Stomach smooth muscle (tissue), 2 donors: ENCODE data around the gene TRPM5.

Experiments used
- H3K27ac ChIP-seq: one replicate; pipeline ENCODE4 v1.7.0; 2013; ENCODE audit warnings: mild to moderate bottlenecking, low read length, inconsistent platforms
- H3K27me3 ChIP-seq, 2 donors: one replicate each; pipeline ENCODE4 v1.7.0; 2013; ENCODE audit warnings: low read length in 2 of 2; ENCODE audit not compliant: insufficient read depth in 2 of 2, control insufficient read depth in 1 of 2
- H3K36me3 ChIP-seq, 2 donors: one replicate each; pipeline ENCODE4 v1.7.0; 2013; ENCODE audit warnings: low read length in 2 of 2; ENCODE audit not compliant: control insufficient read depth in 2 of 2, insufficient read depth in 2 of 2
- H3K4me1 ChIP-seq: one replicate; pipeline ENCODE4 v1.7.0; 2013; ENCODE audit warnings: low read length; ENCODE audit not compliant: control insufficient read depth, insufficient read depth
- H3K4me3 ChIP-seq, 2 donors: one replicate each; pipeline ENCODE4 v1.7.0; 2013; ENCODE audit warnings: low read length in 2 of 2
- H3K9ac ChIP-seq, 2 donors: one replicate each; pipeline ENCODE4 v1.7.0; 2013; ENCODE audit warnings: low read length in 2 of 2, mild to moderate bottlenecking in 1 of 2
- H3K9me3 ChIP-seq, 2 donors: one replicate each; pipeline ENCODE4 v1.7.0; 2013; ENCODE audit warnings: low read length in 2 of 2; ENCODE audit not compliant: control insufficient read depth in 2 of 2
- donor health status: healthy.
- donor health status: Pancreatic carcinoma.

The TRPM5 gene

DNA sequence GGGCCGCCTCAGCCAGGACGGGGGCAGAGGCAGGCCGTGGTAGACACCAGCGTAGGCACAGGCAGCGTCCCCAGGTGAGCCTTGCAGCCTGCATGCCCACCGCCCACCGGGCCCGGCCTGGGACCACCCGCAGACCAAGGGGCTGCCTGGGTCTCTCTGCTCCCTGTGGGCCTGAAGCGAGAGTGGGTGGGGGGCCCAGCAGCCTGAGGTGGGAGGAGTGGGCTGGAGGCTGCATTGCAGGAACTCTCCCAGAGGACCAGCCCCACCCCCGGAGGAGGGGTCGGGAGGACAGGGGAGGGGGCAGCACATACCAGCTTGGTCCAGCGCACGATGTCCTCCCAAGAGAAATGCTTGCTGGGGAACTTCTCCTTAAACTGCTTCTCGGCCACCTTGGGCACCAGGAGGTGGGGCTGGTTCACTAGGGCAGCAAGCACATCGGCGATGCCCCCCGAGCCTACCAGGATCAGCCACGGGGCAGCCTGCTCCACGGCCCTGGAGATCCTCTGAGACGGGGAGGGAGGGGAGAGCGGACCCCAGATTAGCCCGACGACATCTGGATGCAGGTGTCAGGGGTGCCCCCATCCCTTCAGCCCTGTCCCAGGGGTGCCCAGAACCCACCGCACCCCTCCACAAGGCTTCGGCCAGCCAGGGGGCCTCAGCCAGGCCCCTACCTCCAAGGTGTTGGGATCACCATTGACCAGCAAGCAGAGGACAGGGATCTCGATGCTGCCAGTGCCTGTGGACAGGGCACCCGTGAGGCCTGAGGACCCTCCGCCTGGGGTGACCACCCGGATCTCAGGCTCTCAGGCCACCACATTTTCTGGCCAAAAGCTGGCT, 26.2 kb downstream of the TRPM5 start:
- Histone ChIP-seq H3K4me3 (no peak overlapping the region), H3K9ac (no peak overlapping the region), H3K27ac (no peak overlapping the region), H3K27me3 (peaks cover 0 to 2% of the 10 kb centered on the region in 2 donors), H3K4me1 (peaks cover 14% of the 10 kb centered on the region), H3K36me3 (no peaks in the 10 kb centered on the region), H3K9me3 (no peaks in the 10 kb centered on the region)

DNA sequence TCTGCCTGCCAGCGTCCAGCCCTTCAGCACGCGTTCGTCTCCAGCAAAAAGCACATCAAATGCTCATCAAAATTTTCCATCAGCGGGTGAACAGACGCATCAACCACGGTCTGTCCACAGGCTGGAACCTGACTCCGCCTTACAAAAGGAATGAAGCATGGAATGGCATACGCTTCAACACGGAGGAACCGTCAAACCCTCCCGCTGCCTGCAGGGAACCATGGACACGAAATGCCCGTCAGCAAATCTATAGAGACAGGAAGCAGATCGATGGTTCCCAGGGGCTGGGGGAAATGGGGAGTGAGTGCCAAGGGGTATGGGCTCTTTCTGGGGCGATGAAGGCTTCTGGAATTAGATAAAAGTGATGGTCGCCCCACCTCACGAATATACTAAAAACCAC, 27.5 kb downstream of the TRPM5 start:
- no peak overlapping the region for H3K9ac ChIP-seq
- peaks cover 14% of the 10 kb centered on the region for H3K4me1 ChIP-seq
- no peak overlapping the region for H3K27ac ChIP-seq
- H3K4me3 ChIP-seq, result no peak overlapping the region
- peaks cover 0 to 2% of the 10 kb centered on the region in 2 donors for H3K27me3 ChIP-seq
- H3K9me3 ChIP-seq, result no peaks in the 10 kb centered on the region
- H3K36me3 ChIP-seq, result no peaks in the 10 kb centered on the region

DNA sequence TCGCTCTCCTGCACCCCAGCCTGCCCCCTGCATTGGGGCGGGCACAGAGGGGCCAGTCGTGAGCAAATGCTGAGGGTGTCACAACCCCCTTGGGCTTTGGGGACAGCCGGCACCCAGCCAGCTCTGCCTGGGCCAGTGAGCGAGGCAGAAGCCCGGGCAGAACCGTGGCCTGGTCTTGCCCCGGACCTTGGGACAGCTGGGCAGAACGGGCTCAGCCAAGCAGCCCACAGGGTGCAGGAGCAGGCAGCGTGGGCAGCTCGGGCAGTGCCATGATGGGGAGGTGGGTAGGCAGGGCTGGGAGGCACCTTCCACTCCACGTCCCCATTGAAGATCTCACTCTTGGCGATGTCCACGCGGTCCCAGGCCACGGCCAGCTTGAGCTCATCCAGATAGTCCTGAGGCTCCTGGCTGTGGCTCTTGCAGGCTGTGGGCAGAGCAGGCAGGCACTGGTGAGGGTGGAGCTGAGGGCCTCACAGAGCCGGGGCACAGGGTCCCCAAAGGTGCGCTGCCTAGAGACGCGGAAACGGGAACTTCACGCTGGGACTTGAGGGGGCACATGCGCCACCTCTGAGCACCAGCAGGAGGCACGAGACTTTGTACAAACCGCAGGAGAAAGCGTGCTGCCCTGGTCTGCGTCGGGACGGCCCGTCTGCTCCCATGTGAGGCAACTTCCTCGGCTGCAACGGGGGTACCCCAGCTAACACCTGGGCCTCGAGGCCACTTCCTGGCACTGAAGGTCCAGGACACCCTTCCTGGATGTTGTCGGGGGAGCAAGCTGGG, 28.5 kb downstream of the TRPM5 start:
- Histone ChIP-seq H3K9ac (no peak overlapping the region), H3K9me3 (no peaks in the 10 kb centered on the region), H3K27ac (no peak overlapping the region), H3K4me1 (peaks cover 11% of the 10 kb centered on the region), H3K4me3 (no peak overlapping the region), H3K27me3 (no peaks in the 10 kb centered on the region), H3K36me3 (no peaks in the 10 kb centered on the region)

DNA sequence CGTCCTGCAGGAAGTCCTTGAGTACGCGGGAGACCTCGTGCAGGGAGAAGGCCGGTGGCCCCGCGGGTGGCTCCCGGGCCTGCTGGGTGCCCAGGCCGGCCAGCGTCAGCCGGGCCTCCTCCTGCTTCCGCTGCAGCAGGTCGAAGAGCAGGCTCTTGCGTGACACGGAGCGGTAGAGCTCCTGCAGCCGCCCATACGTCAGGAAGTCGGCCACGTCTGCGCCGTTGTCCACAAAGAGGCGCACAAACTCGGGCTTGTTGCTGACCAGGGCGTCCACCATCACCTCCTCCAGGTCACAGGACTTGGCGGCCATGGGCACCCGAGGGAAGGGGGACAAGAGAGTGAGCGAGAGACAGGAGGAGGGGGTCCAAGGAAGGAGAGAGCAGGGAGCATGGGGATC, 29.1 kb downstream of the TRPM5 start:
- H3K27ac ChIP-seq, result no peak overlapping the region
- H3K4me1 ChIP-seq, result peaks cover 5% of the 10 kb centered on the region
- no peaks in the 10 kb centered on the region for H3K9me3 ChIP-seq

DNA sequence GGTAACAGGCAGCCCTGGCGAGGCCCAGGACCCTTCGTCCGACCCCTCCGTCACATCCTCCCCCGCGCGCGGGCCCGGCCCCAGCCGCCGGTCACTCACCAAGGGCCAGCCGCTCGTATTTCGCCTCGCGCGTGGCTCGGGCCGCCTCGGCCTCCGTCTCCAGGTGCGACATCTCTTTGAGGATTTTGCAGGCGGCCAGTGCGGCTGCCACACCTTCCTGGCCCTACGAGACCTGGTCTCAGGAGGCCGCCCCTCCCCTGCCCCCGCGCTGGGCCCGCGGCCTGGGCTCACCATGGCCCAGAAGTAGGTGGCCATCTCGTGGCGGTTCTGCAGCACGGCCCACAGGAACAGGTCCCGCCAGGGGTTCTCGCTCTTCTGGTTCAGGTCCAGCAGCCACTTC, 29.7 kb downstream of the TRPM5 start:
- Histone ChIP-seq H3K4me1 (no peaks in the 10 kb centered on the region), H3K36me3 (no peaks in the 10 kb centered on the region), H3K4me3 (no peak overlapping the region), H3K27ac (no peak overlapping the region), H3K9me3 (no peaks in the 10 kb centered on the region), H3K9ac (no peak overlapping the region), H3K27me3 (no peaks in the 10 kb centered on the region)

More for the DNA sequence above, 29.1 kb downstream of the TRPM5 start:
- no peak overlapping the region for H3K4me3 ChIP-seq
- no peaks in the 10 kb centered on the region for H3K27me3 ChIP-seq
- H3K9ac ChIP-seq, result no peak overlapping the region
- H3K36me3 ChIP-seq, result no peaks in the 10 kb centered on the region

DNA sequence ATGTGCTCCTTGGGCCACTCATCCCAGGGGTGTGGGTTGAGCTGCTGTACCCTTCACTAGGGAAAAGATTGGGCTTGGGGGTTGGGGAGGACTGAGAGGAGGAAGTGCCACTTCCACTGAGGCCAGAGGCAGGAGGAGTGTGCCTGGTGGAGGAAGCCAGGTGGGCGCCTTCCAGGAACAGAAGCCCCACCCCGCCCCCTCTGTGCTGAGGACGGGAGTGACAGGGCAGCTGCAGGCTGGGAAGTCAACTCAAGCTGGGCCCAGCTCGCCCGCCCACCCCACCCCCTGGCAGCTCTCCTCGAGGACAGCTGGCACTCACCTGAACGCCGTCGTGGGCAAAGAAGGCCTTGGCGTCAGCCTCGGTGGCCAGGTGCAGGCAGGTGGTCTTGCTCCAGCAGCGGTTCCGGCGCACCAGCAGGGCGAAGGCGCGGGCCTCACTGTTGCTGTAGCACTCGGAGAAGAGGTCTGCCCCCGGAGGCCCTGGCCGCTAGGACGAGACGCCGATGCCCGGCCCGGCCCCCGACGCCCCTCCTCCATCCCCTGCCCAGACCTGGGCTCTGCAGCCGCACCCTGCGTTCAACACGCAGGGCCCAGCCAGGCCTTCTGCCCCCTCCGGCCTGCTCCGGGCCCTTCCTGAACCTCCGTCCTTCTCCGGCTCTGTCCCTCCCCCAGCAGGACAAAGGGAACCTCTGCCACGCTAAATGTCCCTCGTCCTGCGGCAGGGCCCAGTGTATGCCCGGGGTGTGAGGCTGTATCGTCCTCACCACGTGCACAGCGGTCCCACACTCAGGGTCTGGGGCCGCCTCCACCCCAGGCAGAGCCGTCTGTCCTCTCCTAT, 30.4 kb downstream of the TRPM5 start:
- Histone ChIP-seq H3K9ac (no peak overlapping the region), H3K27me3 (no peaks in the 10 kb centered on the region), H3K4me1 (no peaks in the 10 kb centered on the region), H3K9me3 (no peaks in the 10 kb centered on the region), H3K4me3 (no peak overlapping the region), H3K36me3 (no peaks in the 10 kb centered on the region), H3K27ac (no peak overlapping the region)

DNA sequence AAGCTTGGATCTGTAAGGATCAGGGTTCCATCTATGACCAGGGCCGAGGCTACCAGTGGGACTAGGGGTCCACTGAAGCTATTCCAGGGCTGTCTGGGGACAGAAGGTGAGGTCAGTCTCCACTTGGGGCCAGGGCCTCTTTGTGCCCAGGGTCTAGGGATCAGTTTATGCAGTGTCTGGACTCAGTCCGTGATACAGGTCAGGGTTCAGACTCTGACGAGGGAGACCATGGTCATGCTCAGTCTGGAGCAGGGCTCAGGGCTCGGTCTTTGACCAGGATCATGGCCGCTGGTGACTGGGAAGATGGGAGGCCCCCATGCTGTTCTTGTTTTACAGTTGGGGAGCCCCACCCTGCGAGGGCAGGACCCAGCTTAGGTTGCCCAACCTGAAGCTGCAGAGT, 32.0 kb downstream of the TRPM5 start:
- no peak overlapping the region for H3K27ac ChIP-seq
- H3K9ac ChIP-seq, result no peak overlapping the region
- no peak overlapping the region for H3K4me3 ChIP-seq
- no peaks in the 10 kb centered on the region for H3K36me3 ChIP-seq
- H3K9me3 ChIP-seq, result no peaks in the 10 kb centered on the region
- no peaks in the 10 kb centered on the region for H3K27me3 ChIP-seq
- no peaks in the 10 kb centered on the region for H3K4me1 ChIP-seq

DNA sequence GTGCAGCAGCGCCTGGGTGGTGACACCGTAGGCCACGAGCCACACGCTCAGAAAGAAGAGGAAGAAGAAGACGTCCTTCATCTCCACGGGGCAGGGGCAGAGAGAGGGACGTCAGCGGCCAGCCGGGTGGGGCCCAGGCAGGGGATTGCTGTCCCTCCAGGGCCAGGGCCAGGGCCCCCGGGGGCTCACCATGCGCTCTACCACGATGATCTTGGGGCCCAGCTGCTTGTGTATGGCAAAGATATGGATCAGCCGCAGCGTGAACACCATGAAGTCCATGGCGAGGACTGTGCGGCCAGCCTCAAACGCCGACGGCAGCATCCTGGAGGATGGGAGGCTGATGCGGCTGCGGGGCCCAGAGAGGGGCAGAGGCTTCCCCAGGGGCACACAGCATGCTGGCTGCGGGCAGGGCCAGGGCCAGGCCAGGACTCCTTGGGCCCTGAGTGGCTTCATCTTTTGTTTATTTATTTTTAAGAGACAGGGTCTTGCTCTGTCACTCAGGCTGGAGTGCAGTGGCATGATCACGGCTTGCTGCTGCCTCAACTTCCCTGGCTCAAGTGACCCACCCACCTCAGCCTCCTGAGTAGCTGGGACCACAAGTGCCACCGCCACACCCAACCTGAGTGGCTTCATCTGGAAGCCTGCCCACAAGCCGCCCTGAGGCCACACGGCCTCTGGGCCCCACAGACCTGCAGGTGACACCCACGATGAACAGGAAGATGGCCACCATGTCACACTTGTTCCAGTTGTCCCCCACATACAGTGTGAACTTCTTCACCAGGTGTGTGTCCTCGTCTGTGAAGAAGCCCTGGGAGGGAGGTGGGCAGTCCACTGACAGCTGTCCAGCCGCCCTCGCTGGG, 32.6 kb downstream of the TRPM5 start:
- H3K27me3 ChIP-seq, result no peaks in the 10 kb centered on the region
- H3K4me3 ChIP-seq, result no peak overlapping the region
- no peak overlapping the region for H3K27ac ChIP-seq
- H3K9me3 ChIP-seq, result no peaks in the 10 kb centered on the region
- H3K9ac ChIP-seq, result no peak overlapping the region
- no peaks in the 10 kb centered on the region for H3K4me1 ChIP-seq
- H3K36me3 ChIP-seq, result no peaks in the 10 kb centered on the region

DNA sequence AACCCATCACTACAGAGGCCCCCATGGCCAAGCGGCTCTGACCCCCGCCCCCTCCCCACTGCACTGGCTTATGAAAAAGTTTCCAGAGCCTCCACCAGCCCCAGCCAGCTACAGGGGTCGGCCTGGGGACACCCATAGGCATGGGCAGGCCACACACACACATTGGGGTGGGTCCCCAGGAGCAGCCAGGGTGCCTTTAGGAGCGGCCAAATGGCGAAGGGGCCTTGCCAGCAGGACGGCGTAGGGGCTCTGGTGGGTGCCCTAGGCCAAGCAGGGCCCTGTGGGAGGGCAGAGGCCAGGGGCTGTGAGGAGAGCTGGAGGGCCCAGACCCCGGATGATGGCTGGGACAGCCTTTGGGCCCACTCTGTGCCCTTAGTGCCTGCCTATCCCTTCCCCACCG, 33.7 kb downstream of the TRPM5 start:
- Histone ChIP-seq H3K27ac (no peak overlapping the region), H3K4me1 (no peaks in the 10 kb centered on the region), H3K9me3 (no peaks in the 10 kb centered on the region), H3K36me3 (no peaks in the 10 kb centered on the region), H3K27me3 (no peaks in the 10 kb centered on the region), H3K4me3 (no peak overlapping the region), H3K9ac (no peak overlapping the region)
